HFFc6 (cell line): Measurements from ENCODE around the gene LEMD2. TPM values are rescaled to one million over a fixed set of nuclear protein-coding genes. Genes with fewer than 3 reads are reported as not detected.

Experiments used
- DNase-seq: peaks from one replicate; pipeline ENCODE4 v3.0.0-alpha.2; 2018
- H3K27ac Mint-ChIP-seq: 2 replicates; pipeline ENCODE4 v1.8.0; 2020; ENCODE audit warnings: mild to moderate bottlenecking, mixed read lengths
- H3K27me3 Mint-ChIP-seq: 2 replicates; pipeline ENCODE4 v1.8.0; 2021; ENCODE audit warnings: mild to moderate bottlenecking, moderate library complexity, mixed read lengths; ENCODE audit not compliant: insufficient read depth
- H3K36me3 Mint-ChIP-seq: 2 replicates; pipeline ENCODE4 v1.8.0; 2021; ENCODE audit warnings: low read depth, mixed read lengths
- H3K4me1 Mint-ChIP-seq: 2 replicates; pipeline ENCODE4 v1.8.0; 2020; ENCODE audit warnings: low read depth, mixed read lengths
- H3K4me3 Mint-ChIP-seq: 2 replicates; pipeline ENCODE4 v1.8.0; 2020; ENCODE audit warnings: mild to moderate bottlenecking, moderate library complexity, mixed read lengths
- H3K9me3 Mint-ChIP-seq: 2 replicates; pipeline ENCODE4 v1.8.0; 2020; ENCODE audit warnings: mild to moderate bottlenecking, mixed read lengths
- total RNA-seq, 6 experiments: library from RNA; stranded (reverse); fragmentation: NEBNext Ultra II Directional; extraction: Animal tissue kit (Norgen Biotek cat#: 25700); gene quantifications; 2 replicates in 1 of 6; 3 replicates in 5 of 6; pipeline ENCODE4 v1.2.3, GENCODE V29; 2021
- TF ChIP-seq, protein P1 (sequence below): fragments of 200-600 bp; sonication (generic); IDR thresholded peaks from 2 replicates; pipeline ENCODE4 v1.5.0; 2021; ENCODE audit warnings: antibody characterized with exemption, mild to moderate bottlenecking

The LEMD2 gene
- total RNA-seq, 6 experiments from 2014 or later, result 42.4 to 46.7 (median 44.9) TPM

DNA sequence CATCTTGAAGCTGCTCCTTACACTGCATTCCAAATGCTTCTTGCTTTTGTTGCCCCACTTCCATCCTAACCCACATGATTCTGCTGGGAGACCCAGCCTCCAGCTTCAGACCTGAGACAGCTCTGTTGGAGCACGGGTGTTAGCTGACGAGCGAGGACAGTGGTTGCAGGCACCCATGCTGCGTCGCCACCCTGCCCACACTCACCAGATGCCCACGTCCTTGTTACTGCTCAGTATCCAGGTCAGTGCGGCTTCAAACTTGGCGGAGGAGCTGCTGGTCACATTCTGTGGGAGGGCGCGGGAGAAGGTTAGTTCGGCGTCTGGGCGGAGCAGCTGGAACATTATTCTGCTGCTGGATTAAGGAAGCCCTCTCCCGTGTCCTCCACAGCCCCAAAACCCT, 9.0 kb downstream of the LEMD2 start:
- H3K36me3 Mint-ChIP-seq, result peaks cover 66% of the 10 kb centered on the region
- H3K9me3 Mint-ChIP-seq, result no peaks in the 10 kb centered on the region
- H3K4me1 Mint-ChIP-seq, result peaks cover 47% of the 10 kb centered on the region
- no peak overlapping the region for H3K27ac Mint-ChIP-seq
- TF ChIP-seq, protein P1, sequence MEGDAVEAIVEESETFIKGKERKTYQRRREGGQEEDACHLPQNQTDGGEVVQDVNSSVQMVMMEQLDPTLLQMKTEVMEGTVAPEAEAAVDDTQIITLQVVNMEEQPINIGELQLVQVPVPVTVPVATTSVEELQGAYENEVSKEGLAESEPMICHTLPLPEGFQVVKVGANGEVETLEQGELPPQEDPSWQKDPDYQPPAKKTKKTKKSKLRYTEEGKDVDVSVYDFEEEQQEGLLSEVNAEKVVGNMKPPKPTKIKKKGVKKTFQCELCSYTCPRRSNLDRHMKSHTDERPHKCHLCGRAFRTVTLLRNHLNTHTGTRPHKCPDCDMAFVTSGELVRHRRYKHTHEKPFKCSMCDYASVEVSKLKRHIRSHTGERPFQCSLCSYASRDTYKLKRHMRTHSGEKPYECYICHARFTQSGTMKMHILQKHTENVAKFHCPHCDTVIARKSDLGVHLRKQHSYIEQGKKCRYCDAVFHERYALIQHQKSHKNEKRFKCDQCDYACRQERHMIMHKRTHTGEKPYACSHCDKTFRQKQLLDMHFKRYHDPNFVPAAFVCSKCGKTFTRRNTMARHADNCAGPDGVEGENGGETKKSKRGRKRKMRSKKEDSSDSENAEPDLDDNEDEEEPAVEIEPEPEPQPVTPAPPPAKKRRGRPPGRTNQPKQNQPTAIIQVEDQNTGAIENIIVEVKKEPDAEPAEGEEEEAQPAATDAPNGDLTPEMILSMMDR, result no peak
- DNase-seq, result no peak
- H3K4me3 Mint-ChIP-seq, result no peak overlapping the region
- H3K27me3 Mint-ChIP-seq, result peaks cover 2% of the 10 kb centered on the region; the same call in 1 of the 2 replicates

DNA sequence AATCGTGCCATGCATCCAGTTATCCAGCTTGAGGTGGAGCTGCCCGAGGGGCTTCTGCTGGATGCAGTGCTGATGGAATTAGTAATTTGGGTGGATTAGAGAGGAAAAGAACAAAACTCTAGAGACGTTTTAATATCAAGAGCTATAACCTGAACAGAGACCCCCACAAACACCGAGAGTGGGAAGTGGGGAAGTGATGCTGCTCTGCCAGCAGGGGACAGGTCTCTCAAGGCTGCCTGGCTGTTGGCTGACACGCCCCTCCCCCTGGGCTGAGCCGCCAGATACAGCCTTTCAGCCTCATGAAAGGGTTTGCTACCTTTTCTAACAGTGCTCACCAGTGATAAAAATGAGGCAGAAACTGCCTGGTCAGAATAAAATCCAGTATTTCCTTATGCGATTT, 9.6 kb downstream of the LEMD2 start:
- Mint-ChIP-seq H3K27me3 (peaks cover 2% of the 10 kb centered on the region; the same call in 1 of the 2 replicates), H3K4me3 (no peak overlapping the region), H3K36me3 (peaks cover 70% of the 10 kb centered on the region), H3K4me1 (peaks cover 45% of the 10 kb centered on the region), H3K27ac (no peak overlapping the region), H3K9me3 (no peaks in the 10 kb centered on the region)
- TF ChIP-seq, protein P1, result no peak
- DNase-seq, result no peak

DNA sequence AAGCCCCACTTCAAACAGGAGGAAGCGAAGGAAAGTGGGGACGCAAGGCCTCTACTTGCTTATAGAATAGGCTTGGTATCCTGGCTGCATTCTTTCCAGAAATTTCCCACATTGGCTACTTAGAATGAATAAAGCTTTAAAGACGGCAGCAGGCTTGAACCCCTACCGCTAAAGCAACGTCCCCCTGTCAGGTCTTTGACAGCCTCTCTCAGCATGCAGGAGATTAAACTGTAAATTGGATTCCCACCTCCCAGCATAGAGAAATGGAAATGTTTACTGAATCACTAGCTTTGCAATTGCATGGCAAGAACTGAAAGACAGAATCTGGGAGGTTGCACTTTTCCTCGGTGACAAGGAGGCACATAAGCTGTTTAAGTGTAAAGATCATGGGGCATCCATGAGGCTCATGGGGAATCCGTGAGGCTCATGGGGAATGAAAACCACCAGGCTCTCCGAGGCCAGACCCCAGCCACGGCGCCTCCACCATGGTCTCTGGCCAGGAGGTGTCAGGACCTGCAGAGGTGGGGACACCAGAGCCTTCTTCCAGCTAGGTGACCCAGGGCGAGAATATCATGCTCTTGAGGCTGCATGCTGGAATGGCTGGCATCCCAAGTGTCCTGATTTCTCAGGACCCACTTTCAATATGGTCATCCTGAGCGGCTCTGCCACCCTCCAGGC, 10.3 kb downstream of the LEMD2 start:
- H3K4me3 Mint-ChIP-seq, result no peak overlapping the region
- no peaks in the 10 kb centered on the region for H3K9me3 Mint-ChIP-seq
- H3K27me3 Mint-ChIP-seq, result peaks cover 2% of the 10 kb centered on the region; the same call in 1 of the 2 replicates
- peaks cover 41% of the 10 kb centered on the region for H3K4me1 Mint-ChIP-seq
- H3K36me3 Mint-ChIP-seq, result peaks cover 64% of the 10 kb centered on the region
- H3K27ac Mint-ChIP-seq, result no peak overlapping the region
- TF ChIP-seq, protein P1, result no peak
- DNase-seq, result no peak

DNA sequence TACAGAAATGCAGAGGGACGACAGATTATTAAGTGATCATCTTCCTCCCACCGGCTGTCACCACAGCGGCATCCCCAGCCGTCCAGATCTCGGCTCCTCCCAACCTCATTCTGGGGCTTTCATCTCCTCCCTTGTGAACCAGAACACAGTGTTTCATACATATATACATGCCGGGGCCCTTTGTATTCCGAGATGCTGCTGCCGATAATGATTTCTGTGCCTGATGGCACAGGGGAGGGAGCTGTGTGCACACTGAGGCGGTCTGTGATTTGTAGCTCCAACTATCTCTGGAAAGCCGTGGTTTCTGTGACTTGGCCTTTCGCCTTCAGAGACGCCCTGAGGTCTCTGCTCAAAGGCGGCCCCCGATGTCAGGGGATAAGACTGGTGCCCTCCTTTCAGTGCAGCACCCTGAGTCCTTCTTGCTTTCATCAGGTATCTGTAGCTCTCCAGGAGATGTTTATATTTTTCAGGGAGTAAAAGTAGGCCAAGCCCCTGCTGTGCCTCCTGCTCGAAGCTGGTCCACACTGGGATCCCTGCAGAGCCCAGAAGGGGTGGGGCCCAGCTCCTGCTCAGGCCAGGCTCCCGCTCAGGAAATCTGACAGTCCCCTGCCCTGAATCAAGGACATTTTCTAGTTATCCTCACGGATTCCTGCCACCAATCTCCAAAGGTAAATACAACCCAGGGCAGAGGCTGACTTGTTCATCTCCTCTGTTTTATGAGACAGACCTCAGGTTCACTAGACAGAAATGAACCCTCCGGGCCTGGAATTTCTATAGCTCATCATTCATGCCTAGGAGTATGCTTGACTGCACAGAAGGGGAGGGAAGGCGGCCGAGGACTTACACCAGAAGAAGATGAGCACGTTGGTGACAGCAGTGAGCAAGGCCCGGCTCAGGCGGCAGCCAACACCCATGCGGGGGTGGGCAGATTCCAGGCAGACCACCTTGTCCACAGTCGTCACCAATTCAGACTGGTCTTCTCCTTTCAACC, 11.2 kb downstream of the LEMD2 start:
- Mint-ChIP-seq H3K4me1 (peaks cover 42% of the 10 kb centered on the region), H3K9me3 (no peaks in the 10 kb centered on the region), H3K27ac (peak overlapping the region; percentile 42; the same call in 1 of the 2 replicates), H3K4me3 (no peak overlapping the region), H3K27me3 (peaks cover 2% of the 10 kb centered on the region; the same call in 1 of the 2 replicates), H3K36me3 (peaks cover 63% of the 10 kb centered on the region)
- TF ChIP-seq, protein P1, result no peak
- no peak for DNase-seq

DNA sequence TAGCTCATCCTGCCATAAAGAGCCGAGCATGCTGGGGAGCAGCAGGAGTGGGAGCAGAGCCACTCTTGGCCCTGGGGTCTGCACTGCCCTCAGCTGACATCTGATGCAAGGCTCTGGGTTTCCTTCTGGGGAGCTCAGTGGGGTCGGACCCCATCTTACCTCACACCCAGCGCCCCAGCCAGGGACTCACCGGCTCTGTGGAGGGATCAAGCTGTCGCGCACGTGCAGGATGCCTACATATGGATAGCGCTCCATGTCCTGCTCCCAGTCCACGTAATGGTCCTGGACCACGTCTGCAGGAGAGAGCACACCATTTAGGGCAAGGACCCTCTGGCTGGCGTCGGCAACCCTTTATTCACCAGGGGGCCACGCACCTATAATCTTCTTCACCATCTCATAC, 12.2 kb downstream of the LEMD2 start:
- TF ChIP-seq, protein P1, result no peak
- no peaks in the 10 kb centered on the region for H3K9me3 Mint-ChIP-seq
- peaks cover 2% of the 10 kb centered on the region; the same call in 1 of the 2 replicates for H3K27me3 Mint-ChIP-seq
- H3K4me1 Mint-ChIP-seq, result peaks cover 42% of the 10 kb centered on the region
- DNase-seq, result no peak
- H3K36me3 Mint-ChIP-seq, result peaks cover 62% of the 10 kb centered on the region
- no peak overlapping the region for H3K4me3 Mint-ChIP-seq
- no peak overlapping the region for H3K27ac Mint-ChIP-seq
